Body of pancreas (tissue), 4 donors: ENCODE measurements around the gene HSPG2.

Experiments used
- CTCF ChIP-seq, 7 experiments: fragments of 450-650 bp in 4 of 7; fragments of 200-600 bp in 3 of 7; sonication (generic) in 3 of 7; IDR thresholded peaks; one replicate each; pipeline ENCODE4 v1.5.1; 2016 to 2019; ENCODE audit warnings: antibody characterized with exemption in 7 of 7
- POLR2A ChIP-seq, 3 donors: fragments of 450-650 bp; IDR thresholded peaks; one replicate each; pipeline ENCODE4 v1.6.1; 2016; ENCODE audit warnings: antibody characterized with exemption in 3 of 3, mild to moderate bottlenecking in 2 of 3

- TF ChIP-seq CTCF (IDR thresholded peaks at IDR 0.05), result no peak
- no peak for TF ChIP-seq POLR2A (IDR thresholded peaks at IDR 0.05)
Measured at GRCh38 chr1:21813542-21813941, 123.6 kb downstream of the HSPG2 start.
